ENCODE measurements around the gene ENO2.

The ENO2 gene

GRCh38 chr12:6955108-6956020 is 41.0 kb downstream of the ENO2 start:
- H3K4me3 ChIP-seq (ENCODE audit: low read length) = no peak overlapping the region
- no peak for DNase-seq (ENCODE audit: low read depth)
- no peak for TF ChIP-seq CTCF (conservative IDR thresholded peaks at IDR 0.05; ENCODE audit: low read length)

- no peak overlapping the region for H3K4me3 ChIP-seq (ENCODE audit: low read length)
- no peak for DNase-seq (ENCODE audit: low read depth)
- no peak for TF ChIP-seq CTCF (conservative IDR thresholded peaks at IDR 0.05; ENCODE audit: low read length)
These were observed 41.8 kb downstream of the ENO2 start for GRCh38 chr12:6956021-6956727.

GRCh38 chr12:6957151-6957701 is 42.8 kb downstream of the ENO2 start:
- H3K4me3 ChIP-seq (ENCODE audit: low read length) = no peak overlapping the region
- no peak for DNase-seq (ENCODE audit: low read depth)
- no peak for TF ChIP-seq CTCF (conservative IDR thresholded peaks at IDR 0.05; ENCODE audit: low read length)

- no peak for TF ChIP-seq CTCF (conservative IDR thresholded peaks at IDR 0.05; ENCODE audit: low read length)
- no peak for DNase-seq (ENCODE audit: low read depth)
- H3K4me3 ChIP-seq (ENCODE audit: low read length) = no peak overlapping the region
These were observed 43.6 kb downstream of the ENO2 start for GRCh38 chr12:6957741-6958608.

- DNase-seq (ENCODE audit: low read depth) = no peak
- no peak for TF ChIP-seq CTCF (conservative IDR thresholded peaks at IDR 0.05; ENCODE audit: low read length)
- no peak overlapping the region for H3K4me3 ChIP-seq (ENCODE audit: low read length)
These were observed 44.3 kb downstream of the ENO2 start for GRCh38 chr12:6958609-6959057.

GRCh38 chr12:6959058-6959804 is 44.9 kb downstream of the ENO2 start:
- DNase-seq (ENCODE audit: low read depth) = no peak
- H3K4me3 ChIP-seq (ENCODE audit: low read length) = no peak overlapping the region
- no peak for TF ChIP-seq CTCF (conservative IDR thresholded peaks at IDR 0.05; ENCODE audit: low read length)

Measured in AG10803 (cell line).